Measurements from ENCODE around the gene POLR2B. TPM values are rescaled to one million over a fixed set of nuclear protein-coding genes. Genes with fewer than 3 reads are reported as not detected.

The POLR2B gene
- total RNA-seq, 1 donor, result 94.2 TPM

DNA sequence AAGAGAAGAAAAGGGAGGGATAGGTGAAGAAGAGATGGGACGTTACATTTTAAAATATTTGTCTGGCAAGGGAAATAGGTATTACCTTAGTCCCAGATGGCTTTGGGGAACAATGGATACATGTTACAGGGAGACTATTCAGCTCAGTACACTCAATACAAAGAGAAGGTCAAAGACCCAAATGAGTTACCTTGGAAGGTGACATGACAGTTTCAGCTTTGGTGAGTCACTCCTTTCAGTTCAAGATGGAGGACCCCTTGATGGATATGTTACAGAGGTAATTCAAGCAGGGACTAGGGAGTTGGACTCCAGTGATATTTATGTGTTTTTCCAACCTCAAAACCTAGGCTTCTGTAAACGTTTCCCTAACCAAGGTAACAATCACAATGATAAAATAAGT is 6.3 kb upstream of the POLR2B start:
- TF ChIP-seq, protein P1, sequence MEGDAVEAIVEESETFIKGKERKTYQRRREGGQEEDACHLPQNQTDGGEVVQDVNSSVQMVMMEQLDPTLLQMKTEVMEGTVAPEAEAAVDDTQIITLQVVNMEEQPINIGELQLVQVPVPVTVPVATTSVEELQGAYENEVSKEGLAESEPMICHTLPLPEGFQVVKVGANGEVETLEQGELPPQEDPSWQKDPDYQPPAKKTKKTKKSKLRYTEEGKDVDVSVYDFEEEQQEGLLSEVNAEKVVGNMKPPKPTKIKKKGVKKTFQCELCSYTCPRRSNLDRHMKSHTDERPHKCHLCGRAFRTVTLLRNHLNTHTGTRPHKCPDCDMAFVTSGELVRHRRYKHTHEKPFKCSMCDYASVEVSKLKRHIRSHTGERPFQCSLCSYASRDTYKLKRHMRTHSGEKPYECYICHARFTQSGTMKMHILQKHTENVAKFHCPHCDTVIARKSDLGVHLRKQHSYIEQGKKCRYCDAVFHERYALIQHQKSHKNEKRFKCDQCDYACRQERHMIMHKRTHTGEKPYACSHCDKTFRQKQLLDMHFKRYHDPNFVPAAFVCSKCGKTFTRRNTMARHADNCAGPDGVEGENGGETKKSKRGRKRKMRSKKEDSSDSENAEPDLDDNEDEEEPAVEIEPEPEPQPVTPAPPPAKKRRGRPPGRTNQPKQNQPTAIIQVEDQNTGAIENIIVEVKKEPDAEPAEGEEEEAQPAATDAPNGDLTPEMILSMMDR (IDR thresholded peaks at IDR 0.05; ENCODE audit: insufficient read depth, low read length), result no peak
- no peak overlapping the region for H3K4me3 ChIP-seq (ENCODE audit: low read depth, low read length)
- DNase-seq (ENCODE audit: low read depth), result no peak

DNA sequence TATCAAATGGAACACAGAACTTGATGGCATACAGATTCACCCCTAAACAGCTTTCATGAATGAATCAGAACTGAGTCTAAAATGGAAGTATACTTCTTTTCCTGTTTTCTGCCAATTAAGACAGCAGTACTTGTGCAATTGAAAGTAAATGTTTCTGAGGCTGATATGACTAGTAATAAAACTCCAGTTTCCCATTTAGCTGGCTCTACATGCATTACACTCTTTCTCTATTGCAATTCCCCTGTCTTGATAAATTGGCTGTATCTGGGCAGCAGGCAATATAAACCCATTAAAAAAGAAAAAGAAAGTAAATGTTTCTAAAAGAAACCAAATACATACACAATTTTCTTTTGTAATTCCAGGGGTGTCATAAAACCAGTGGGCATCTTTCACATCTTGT is 5.9 kb upstream of the POLR2B start:
- no peak for DNase-seq (ENCODE audit: low read depth)
- TF ChIP-seq, protein P1 (IDR thresholded peaks at IDR 0.05; ENCODE audit: insufficient read depth, low read length), result no peak

DNA sequence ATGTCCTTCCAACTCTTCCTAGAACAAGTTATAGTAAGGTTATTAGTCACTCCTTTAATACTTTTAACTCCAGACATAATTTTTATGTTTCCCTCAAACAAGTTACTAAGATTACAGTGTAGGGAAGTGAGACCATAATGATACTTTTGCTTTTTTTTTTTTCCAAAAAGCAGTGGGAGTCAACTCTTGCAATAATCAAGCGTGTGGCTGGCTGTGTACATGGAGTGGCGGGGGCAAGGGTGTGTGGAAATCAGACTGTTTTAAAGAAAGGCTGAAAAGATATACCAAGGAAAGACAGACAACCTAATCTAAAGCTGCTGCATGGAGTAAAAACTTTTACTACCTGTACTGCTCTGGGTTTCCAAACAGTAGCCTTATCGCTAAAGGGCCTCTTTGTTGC is 5.4 kb upstream of the POLR2B start:
- no peak overlapping the region for H3K4me3 ChIP-seq (ENCODE audit: low read depth, low read length)
- TF ChIP-seq, protein P1 (IDR thresholded peaks at IDR 0.05; ENCODE audit: insufficient read depth, low read length), result no peak
- no peak for DNase-seq (ENCODE audit: low read depth)

More for the DNA sequence above, 5.9 kb upstream of the POLR2B start:
- H3K4me3 ChIP-seq (ENCODE audit: low read depth, low read length), result no peak overlapping the region

DNA sequence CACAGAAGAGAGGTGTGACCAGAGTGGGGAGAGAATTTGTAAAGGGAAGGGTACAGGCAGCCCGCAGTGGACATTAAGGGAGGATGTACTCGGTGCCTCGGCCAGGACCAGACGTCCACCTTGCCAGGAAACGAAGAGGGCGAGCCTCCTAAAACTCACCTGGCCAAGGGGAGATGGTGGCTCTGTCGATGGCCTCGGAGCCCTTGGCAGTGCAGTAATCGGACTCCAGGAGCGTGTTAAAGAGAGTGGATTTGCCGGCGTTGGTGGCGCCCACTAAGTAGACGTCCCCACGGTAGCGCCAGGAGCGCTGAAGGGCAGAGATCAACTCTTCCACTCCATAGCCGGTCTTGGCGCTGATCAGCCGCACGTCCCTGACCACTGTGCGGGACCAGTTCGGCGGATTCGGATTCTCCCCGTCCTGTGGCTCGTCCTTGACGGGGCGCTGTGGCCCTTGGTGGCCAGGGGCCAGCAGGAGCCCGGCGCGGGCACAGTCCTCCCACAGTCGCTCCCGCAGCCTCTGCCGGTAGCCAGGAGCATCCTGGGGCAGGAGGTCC is 2.3 kb upstream of the POLR2B start:
- DNase-seq (ENCODE audit: low read depth), result no peak
- peak overlapping the region; percentile 97 for H3K4me3 ChIP-seq (ENCODE audit: low read depth, low read length)
- TF ChIP-seq, protein P1 (IDR thresholded peaks at IDR 0.05; ENCODE audit: insufficient read depth, low read length), result no peak

DNA sequence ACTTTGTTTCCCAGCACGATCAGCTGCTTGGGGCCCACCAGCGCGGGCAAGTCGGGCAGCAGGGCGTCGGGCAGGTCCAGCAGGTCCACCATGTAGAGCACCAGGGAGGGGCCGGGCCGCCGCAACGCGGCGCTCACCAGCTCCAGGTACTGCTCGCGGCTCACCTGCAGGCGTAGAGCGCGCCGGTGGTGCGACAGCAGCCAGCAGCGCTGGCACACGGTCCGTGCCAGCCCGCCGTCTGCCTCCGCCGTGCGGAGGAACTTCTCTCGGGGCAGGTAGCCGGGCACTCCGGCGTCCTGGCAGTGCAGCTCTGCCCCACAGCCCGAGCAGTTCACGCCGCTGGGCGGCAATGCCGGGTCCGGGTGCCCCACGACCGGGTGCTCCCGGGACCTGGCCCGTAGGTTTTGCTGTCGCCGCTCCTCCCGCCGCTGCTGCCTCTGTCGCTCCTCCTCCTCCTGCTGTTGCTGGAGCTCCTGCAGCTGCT is 1.8 kb upstream of the POLR2B start:
- no peak for DNase-seq (ENCODE audit: low read depth)
- H3K4me3 ChIP-seq (ENCODE audit: low read depth, low read length), result peak overlapping the region; percentile 97
- TF ChIP-seq, protein P1 (IDR thresholded peaks at IDR 0.05; ENCODE audit: insufficient read depth, low read length), result peak; percentile 17

DNA sequence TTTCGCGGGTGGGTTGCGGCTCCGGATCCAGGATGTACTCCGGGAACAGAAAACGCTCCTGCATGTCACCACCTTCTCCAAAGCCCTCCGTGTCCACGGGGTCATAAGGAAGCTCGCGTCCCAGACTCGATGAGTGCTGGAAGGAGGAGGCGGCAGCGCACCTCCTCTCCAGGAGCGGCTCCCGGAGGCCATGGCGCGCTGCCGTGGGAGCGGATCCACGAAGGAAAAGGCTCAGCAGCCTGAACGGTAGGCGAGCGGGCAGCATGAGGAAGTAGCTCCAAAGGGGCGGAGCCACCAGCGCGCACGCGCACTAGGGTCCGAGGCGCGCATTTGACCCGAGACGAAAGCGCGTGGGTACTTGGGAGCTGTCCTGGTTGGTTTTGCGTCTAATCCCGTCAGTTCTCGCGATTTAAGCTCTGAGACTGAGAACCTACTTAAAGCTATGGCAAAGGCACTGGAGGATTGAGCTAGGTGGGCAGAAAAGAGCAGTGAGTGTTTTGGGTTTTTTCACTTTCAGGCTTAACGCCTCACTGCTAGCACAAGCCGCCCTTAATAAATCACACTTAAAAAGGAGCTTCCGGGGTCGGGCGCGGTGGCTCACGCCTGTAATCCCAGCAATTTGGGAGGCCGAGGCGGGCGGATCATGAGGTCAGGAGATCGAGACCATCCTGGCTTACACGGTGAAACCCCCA is 1.2 kb upstream of the POLR2B start, which contains the start of gene NOA1:
NOA1 (minus strand) TSS at position 286 of the 692 bp plus-strand sequence; CDS start at position 265, 21 bp downstream.
- peak; percentile 100 for DNase-seq (ENCODE audit: low read depth)
- TF ChIP-seq, protein P1 (IDR thresholded peaks at IDR 0.05; ENCODE audit: insufficient read depth, low read length), result no peak
- peak within 1 kb of the TSS; percentile 97 for H3K4me3 ChIP-seq (ENCODE audit: low read depth, low read length)
